Heart left ventricle (tissue), 16 donors: ENCODE results near the gene FAM24B. TPM values are rescaled to one million over a fixed set of nuclear protein-coding genes. Genes with fewer than 3 reads are reported as not detected.

Experiments
- ATAC-seq, 4 donors: fragments of 200-7000 bp; cut with Tn5 transposase; one replicate each; pipeline ENCODE4 v1.9.1; 2020 to 2022; ENCODE audit warnings: moderate library complexity in 4 of 4, mild to moderate bottlenecking in 3 of 4, moderate number of reproducible peaks in 1 of 4
- DNase-seq, 5 donors: peaks; one replicate each; pipeline ENCODE4 v3.0.0-alpha.2; 2020
- H3K27ac ChIP-seq, 12 donors: fragments of 200-600 bp; sonication (generic) in 4 of 12; one replicate each; pipeline versions ENCODE4 v1.5.0 to v1.8.0; 2016 to 2022; ENCODE audit warnings: mild to moderate bottlenecking in 2 of 12
- H3K27me3 ChIP-seq, 9 donors: fragments of 200-600 bp; sonication (generic) in 2 of 9; one replicate each; pipeline versions ENCODE4 v1.5.1 to v1.8.0; 2016 to 2022; ENCODE audit warnings: mild to moderate bottlenecking in 3 of 9
- H3K36me3 ChIP-seq, 9 donors: fragments of 200-600 bp; sonication (generic) in 2 of 9; one replicate each; pipeline versions ENCODE4 v1.5.0 to v1.8.0; 2018 to 2022; ENCODE audit warnings: mild to moderate bottlenecking in 2 of 9
- H3K4me1 ChIP-seq, 12 donors: fragments of 200-600 bp; sonication (generic) in 4 of 12; one replicate each; pipeline versions ENCODE4 v1.5.0 to v1.8.0; 2016 to 2022; ENCODE audit warnings: mild to moderate bottlenecking in 3 of 12
- H3K4me3 ChIP-seq, 12 donors: fragments of 200-600 bp; sonication (generic) in 4 of 12; one replicate each; pipeline versions ENCODE4 v1.5.0 to v1.8.0; 2017 to 2022; ENCODE audit warnings: mild to moderate bottlenecking in 9 of 12, moderate library complexity in 4 of 12
- H3K9me3 ChIP-seq, 12 donors: fragments of 200-600 bp; sonication (generic) in 4 of 12; one replicate each; pipeline versions ENCODE4 v1.5.0 to v1.8.0; 2016 to 2022; ENCODE audit warnings: mild to moderate bottlenecking in 1 of 12
- POLR2A ChIP-seq, 2 donors: fragments of 450-650 bp; IDR thresholded peaks; one replicate each; pipeline ENCODE4 v1.6.1; 2017; ENCODE audit warnings: antibody characterized with exemption in 2 of 2, mild to moderate bottlenecking in 2 of 2, moderate library complexity in 2 of 2
- WGBS, 4 donors: extraction: QIAGEN DNeasy Blood & Tissue Kit in 2 of 4; methylation state at CpG; one replicate each; pipeline versions ENCODE4 v1.1.5 to v1.1.7; 2013 to 2018; 5-methylcytosine and 5-hydroxymethylcytosine counted together
- intact Hi-C, 10 donors: fragments of 100-400 bp; cut with DNase I; formaldehyde crosslinking; loops; one replicate each; pipeline versions ENCODE4 v1.11.1 to v1.14.2; 2022
- polyA plus RNA-seq, 2 donors: library from polyadenylated mRNA; stranded (reverse); fragments of 200-250 nt; gene quantifications; one replicate each; pipeline ENCODE4 v1.2.3, GENCODE V29; 2013
- total RNA-seq, 9 donors: library from RNA; depleted of rRNA in 2 of 9; stranded (reverse); fragments of >200 nt in 2 of 9; fragmentation: NEBNext Ultra II Directional in 3 of 9; extraction: Animal tissue kit (Norgen Biotek cat#: 25700) in 3 of 9; gene quantifications; one replicate each; pipeline versions ENCODE4 v1.1.0 to v1.2.4, GENCODE V29; 2016 to 2023
- TF ChIP-seq, protein P1 (sequence below), 12 donors: fragments of 200-600 bp; sonication (generic) in 4 of 12; IDR thresholded peaks; one replicate each; pipeline versions ENCODE4 v1.5.0 to v1.8.0; 2018 to 2022; ENCODE audit warnings: antibody characterized with exemption in 12 of 12, mild to moderate bottlenecking in 5 of 12
- donor health status: ischemic (EF 13 %, LVEDD 7.1; RV severe dilation, severe dysfunction).
- donor health status: healthy with polysubstance abuse.
- donor health status: DM: no; HTN: yes; CAD: no.
- donor health status: DM: no; HTN: no; CAD: no.
- donor health status: ischemic (EF 25% LVEDD 6.9; RV normal size, moderate dysfunction).
- donor health status: ischemic (EF 25% LVEDD 5.7; RV mildly dilated, moderate dysfunction).
- donor health status: healthy.
- donor health status: DM: yes; HTN: yes; CAD: no.
- donor health status: ischemic (EF 35%, LVEDD 5.7; RV mildly dilated, moderate dysfunction).
- donor health status: nonischemic (EF 11% LVEDD 7.7; RV severe dilation, severe dysfunction).
- donor health status: DM: yes; HTN: yes; CAD: no.
- donor health status: PGD.
- donor health status: ischemic (EF 29% LVEDD 5.4; RV normal size, mild dysfunction).
- donor health status: nonischemic (EF 23%, LVEDD 6.1; RV moderate dilation, normal function).

The FAM24B gene
- total and polyA plus RNA-seq, 11 donors = 0.49 to 2.9 (median 0.80) TPM; not detected in 4

DNA sequence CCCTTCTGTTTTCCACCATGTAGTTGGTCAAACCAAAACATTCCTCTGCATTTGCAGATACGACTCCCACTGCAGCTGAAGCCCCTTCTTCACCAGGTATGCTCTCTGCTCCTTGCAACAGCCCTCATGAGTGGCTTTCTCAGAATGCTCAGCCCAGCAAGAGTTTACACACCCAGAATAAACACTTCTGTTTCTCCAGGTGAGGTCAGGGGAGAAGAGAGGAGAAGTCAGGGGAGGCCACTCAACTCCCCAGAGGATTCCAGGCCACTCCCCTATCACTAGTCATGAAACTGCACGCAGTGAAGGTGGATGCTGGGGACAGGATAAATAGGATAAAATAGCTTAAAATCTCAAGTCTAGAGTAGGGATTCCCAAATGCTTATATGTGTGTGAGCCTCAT is 64.9 kb downstream of the FAM24B start:
- H3K27ac ChIP-seq = no peak overlapping the region
- no peak overlapping the region for H3K4me3 ChIP-seq
- TF ChIP-seq, protein P1, sequence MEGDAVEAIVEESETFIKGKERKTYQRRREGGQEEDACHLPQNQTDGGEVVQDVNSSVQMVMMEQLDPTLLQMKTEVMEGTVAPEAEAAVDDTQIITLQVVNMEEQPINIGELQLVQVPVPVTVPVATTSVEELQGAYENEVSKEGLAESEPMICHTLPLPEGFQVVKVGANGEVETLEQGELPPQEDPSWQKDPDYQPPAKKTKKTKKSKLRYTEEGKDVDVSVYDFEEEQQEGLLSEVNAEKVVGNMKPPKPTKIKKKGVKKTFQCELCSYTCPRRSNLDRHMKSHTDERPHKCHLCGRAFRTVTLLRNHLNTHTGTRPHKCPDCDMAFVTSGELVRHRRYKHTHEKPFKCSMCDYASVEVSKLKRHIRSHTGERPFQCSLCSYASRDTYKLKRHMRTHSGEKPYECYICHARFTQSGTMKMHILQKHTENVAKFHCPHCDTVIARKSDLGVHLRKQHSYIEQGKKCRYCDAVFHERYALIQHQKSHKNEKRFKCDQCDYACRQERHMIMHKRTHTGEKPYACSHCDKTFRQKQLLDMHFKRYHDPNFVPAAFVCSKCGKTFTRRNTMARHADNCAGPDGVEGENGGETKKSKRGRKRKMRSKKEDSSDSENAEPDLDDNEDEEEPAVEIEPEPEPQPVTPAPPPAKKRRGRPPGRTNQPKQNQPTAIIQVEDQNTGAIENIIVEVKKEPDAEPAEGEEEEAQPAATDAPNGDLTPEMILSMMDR (IDR thresholded peaks at IDR 0.05) = no peak
- TF ChIP-seq POLR2A (IDR thresholded peaks at IDR 0.05) = no peak
- peaks cover 0 to 26% (median 7%) of the 10 kb centered on the region in 9 donors for H3K27me3 ChIP-seq
- H3K4me1 ChIP-seq = no peaks in the 10 kb centered on the region
- DNase-seq (no peak), ATAC-seq (no peak)
- WGBS, 4 donors = 56 to 80% (median 69%) methylated on average over 2 of the region's 2 CpGs
- H3K36me3 ChIP-seq = no peaks in the 10 kb centered on the region
- H3K9me3 ChIP-seq = no peaks in the 10 kb centered on the region
- intact Hi-C loops = no loop called here

DNA sequence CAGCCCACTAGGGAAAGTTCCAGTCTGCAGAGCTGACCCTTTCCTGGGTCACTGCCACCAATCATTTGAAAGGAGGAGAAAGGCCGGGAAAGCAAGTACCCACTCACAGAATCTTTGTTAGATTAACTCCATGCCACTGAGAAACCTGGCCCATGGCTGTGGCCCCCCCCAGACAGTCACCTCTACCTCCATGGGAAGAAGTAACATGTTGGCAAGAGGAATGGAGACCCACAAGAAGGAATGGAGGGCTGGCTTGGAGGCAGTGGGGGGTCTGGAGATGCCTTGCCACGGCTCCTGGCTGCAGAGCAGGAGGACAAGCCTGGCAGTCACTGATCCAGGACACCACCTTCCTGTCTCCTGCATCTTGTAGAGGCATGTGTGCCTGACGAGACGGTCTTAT is 66.6 kb downstream of the FAM24B start:
- intact Hi-C loops = no loop called here
- H3K9me3 ChIP-seq = no peaks in the 10 kb centered on the region
- no peak for ATAC-seq
- peaks cover 0 to 13% (median 0%) of the 10 kb centered on the region in 9 donors for H3K27me3 ChIP-seq
- TF ChIP-seq, protein P1 (IDR thresholded peaks at IDR 0.05) = no peak
- TF ChIP-seq POLR2A (IDR thresholded peaks at IDR 0.05) = no peak
- H3K4me3 ChIP-seq = no peak overlapping the region
- 68 to 81% (median 78%) methylated on average over 4 of the region's 4 CpGs for WGBS, 4 donors
- no peaks in the 10 kb centered on the region for H3K36me3 ChIP-seq
- H3K4me1 ChIP-seq = no peaks in the 10 kb centered on the region
- DNase-seq = no peak
- H3K27ac ChIP-seq = no peak overlapping the region

DNA sequence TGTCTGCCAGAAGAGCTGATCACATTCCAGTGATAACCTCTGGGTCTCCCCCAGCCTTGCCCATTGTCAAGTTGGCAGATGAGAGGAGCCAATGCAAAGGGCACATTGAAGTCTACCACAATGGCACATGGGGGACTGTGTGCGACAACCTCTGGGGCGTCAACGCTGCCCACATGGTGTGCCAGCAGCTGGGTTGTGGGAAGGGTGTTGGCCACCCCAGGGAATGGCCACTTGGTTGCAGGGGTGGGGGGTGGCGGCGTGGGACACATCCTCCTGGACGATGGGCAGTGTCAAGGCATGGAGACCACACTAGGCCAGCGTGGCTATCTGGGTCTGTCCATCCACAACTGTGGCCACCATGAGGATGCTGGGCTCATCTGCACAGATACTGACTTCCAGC is 77.1 kb downstream of the FAM24B start:
- no peak overlapping the region for H3K4me3 ChIP-seq
- no peaks in the 10 kb centered on the region for H3K36me3 ChIP-seq
- no peaks in the 10 kb centered on the region for H3K4me1 ChIP-seq
- no peaks in the 10 kb centered on the region for H3K9me3 ChIP-seq
- no peak overlapping the region for H3K27ac ChIP-seq
- peaks cover 0 to 9% (median 0%) of the 10 kb centered on the region in 9 donors for H3K27me3 ChIP-seq
- DNase-seq (no peak), ATAC-seq (no peak)
- intact Hi-C loops = no loop called here
- TF ChIP-seq, protein P1 (IDR thresholded peaks at IDR 0.05) = no peak
- TF ChIP-seq POLR2A (IDR thresholded peaks at IDR 0.05) = no peak
- WGBS, 4 donors = 78 to 91% (median 86%) methylated on average over 3 to 7 of the region's 7 CpGs

Other genes with a start within 250 kb of the FAM24B start
- gene C10orf120, start 179.7 kb downstream of the FAM24B start, total RNA-seq = not detected
- not detected for gene C10orf120, start 179.7 kb downstream of the FAM24B start, polyA plus RNA-seq
- gene CUZD1, start 33.7 kb downstream of the FAM24B start, total RNA-seq = under 1 TPM in 7 of 9 donors, not detected in 2; 0.15 to 0.84 (median 0.19) TPM
- under 1 TPM; 0.11 to 0.17 TPM for gene CUZD1, start 33.7 kb downstream of the FAM24B start, polyA plus RNA-seq
- not detected for gene FAM24A, start 31.0 kb upstream of the FAM24B start, total RNA-seq
- gene FAM24A, start 31.0 kb upstream of the FAM24B start, polyA plus RNA-seq = not detected
- 1 to 10 TPM; 3.4 to 8.3 (median 5.7) TPM for gene C10orf88, start 74.6 kb upstream of the FAM24B start, total RNA-seq
- 1 to 10 TPM; 3.1 to 5.7 TPM for gene C10orf88, start 74.6 kb upstream of the FAM24B start, polyA plus RNA-seq
- 1 to 10 TPM in 8 of 9 donors, under 1 TPM in 1; 0.97 to 3.9 (median 2.0) TPM for gene PSTK, start 100.8 kb upstream of the FAM24B start, total RNA-seq
- 1 to 10 TPM; 1.9 to 3.3 TPM for gene PSTK, start 100.8 kb upstream of the FAM24B start, polyA plus RNA-seq
- gene IKZF5, start 129.2 kb upstream of the FAM24B start, total RNA-seq = 10 to 100 TPM in 4 of 9 donors, 1 to 10 TPM in 5; 5.0 to 16.5 (median 8.6) TPM
- gene IKZF5, start 129.2 kb upstream of the FAM24B start, polyA plus RNA-seq = 1 to 10 TPM; 5.8 to 5.9 TPM
- gene ACADSB, start 129.4 kb upstream of the FAM24B start, total RNA-seq = 100 to 1,000 TPM in 1 of 9 donors, 10 to 100 TPM in 8; 30.3 to 102 (median 60.0) TPM
- 10 to 100 TPM in 1 of 2 donors, 1 to 10 TPM in 1; 9.6 to 11.5 TPM for gene ACADSB, start 129.4 kb upstream of the FAM24B start, polyA plus RNA-seq